ENCODE data around the gene SLF2.

The SLF2 gene

GRCh38 chr10:101003639-101004206 is 91.0 kb downstream of the SLF2 start:
- in situ Hi-C loops (cut with HindIII; ENCODE audit: low sequenced_read_pairs): no loop called here
- H3K4me3 ChIP-seq (ENCODE audit: low read depth, low read length): no peak overlapping the region
- DNase-seq (ENCODE audit: low read depth): no peak
- no peak for TF ChIP-seq CTCF (IDR thresholded peaks at IDR 0.05; ENCODE audit: low read depth, low read length, missing control alignments)

GRCh38 chr10:101005361-101005760 is 92.6 kb downstream of the SLF2 start:
- H3K4me3 ChIP-seq (ENCODE audit: low read depth, low read length): no peak overlapping the region
- TF ChIP-seq CTCF (IDR thresholded peaks at IDR 0.05; ENCODE audit: low read depth, low read length, missing control alignments): no peak
- in situ Hi-C loops (cut with HindIII; ENCODE audit: low sequenced_read_pairs): no loop called here
- DNase-seq (ENCODE audit: low read depth): no peak

GRCh38 chr10:101005869-101006567 is 93.3 kb downstream of the SLF2 start:
- in situ Hi-C loops (cut with HindIII; ENCODE audit: low sequenced_read_pairs): no loop called here
- DNase-seq (ENCODE audit: low read depth): no peak
- no peak for TF ChIP-seq CTCF (IDR thresholded peaks at IDR 0.05; ENCODE audit: low read depth, low read length, missing control alignments)
- H3K4me3 ChIP-seq (ENCODE audit: low read depth, low read length): no peak overlapping the region

- in situ Hi-C loops (cut with HindIII; ENCODE audit: low sequenced_read_pairs): no loop called here
Observed at GRCh38 chr10:101006593-101007098, 93.9 kb downstream of the SLF2 start.

GRCh38 chr10:101007099-101007711 is 94.4 kb downstream of the SLF2 start:
- DNase-seq (ENCODE audit: low read depth): no peak
- H3K4me3 ChIP-seq (ENCODE audit: low read depth, low read length): no peak overlapping the region
- in situ Hi-C loops (cut with HindIII; ENCODE audit: low sequenced_read_pairs): no loop called here
- TF ChIP-seq CTCF (IDR thresholded peaks at IDR 0.05; ENCODE audit: low read depth, low read length, missing control alignments): no peak

More at GRCh38 chr10:101006593-101007098, 93.9 kb downstream of the SLF2 start:
- no peak for TF ChIP-seq CTCF (IDR thresholded peaks at IDR 0.05; ENCODE audit: low read depth, low read length, missing control alignments)
- H3K4me3 ChIP-seq (ENCODE audit: low read depth, low read length): no peak overlapping the region
- no peak for DNase-seq (ENCODE audit: low read depth)

- TF ChIP-seq CTCF (IDR thresholded peaks at IDR 0.05; ENCODE audit: low read depth, low read length, missing control alignments): no peak
- no peak for DNase-seq (ENCODE audit: low read depth)
- in situ Hi-C loops (cut with HindIII; ENCODE audit: low sequenced_read_pairs): no loop called here
- no peak overlapping the region for H3K4me3 ChIP-seq (ENCODE audit: low read depth, low read length)
Observed at GRCh38 chr10:101007915-101008822, 95.4 kb downstream of the SLF2 start.
